Effector memory CD4-positive, alpha-beta T cell (primary cell): ENCODE results near the gene SEMA4D.

Experiments used
- DNase-seq, 3 donors: peaks; one replicate each; pipeline ENCODE4 v3.0.0-alpha.2; 2020
- H3K27ac ChIP-seq: 2 replicates; pipeline ENCODE4 v1.7.0; 2013; ENCODE audit warnings: mild to moderate bottlenecking, low read length, moderate library complexity; ENCODE audit not compliant: insufficient read depth, poor library complexity, severe bottlenecking
- H3K27me3 ChIP-seq: replicated peaks from 2 replicates; pipeline ENCODE4 v1.7.0; 2013; ENCODE audit warnings: mild to moderate bottlenecking, low read length; ENCODE audit not compliant: insufficient read depth, control insufficient read depth, poor library complexity, severe bottlenecking
- H3K36me3 ChIP-seq: 2 replicates; pipeline ENCODE4 v1.7.0; 2013; ENCODE audit warnings: mild to moderate bottlenecking, low read length, moderate library complexity; ENCODE audit not compliant: control insufficient read depth, insufficient read depth
- H3K4me1 ChIP-seq: 2 replicates; pipeline ENCODE4 v1.7.0; 2013; ENCODE audit warnings: low read length, mild to moderate bottlenecking; ENCODE audit not compliant: control insufficient read depth, insufficient read depth, poor library complexity, severe bottlenecking
- H3K4me3 ChIP-seq: 2 replicates; pipeline ENCODE4 v1.7.0; 2013; ENCODE audit warnings: low read length, low read depth, mild to moderate bottlenecking; ENCODE audit not compliant: insufficient read depth, poor library complexity, severe bottlenecking
- H3K9me3 ChIP-seq: 2 replicates; pipeline ENCODE4 v1.7.0; 2013; ENCODE audit warnings: mild to moderate bottlenecking, low read length, moderate library complexity; ENCODE audit not compliant: control insufficient read depth

The SEMA4D gene

DNA sequence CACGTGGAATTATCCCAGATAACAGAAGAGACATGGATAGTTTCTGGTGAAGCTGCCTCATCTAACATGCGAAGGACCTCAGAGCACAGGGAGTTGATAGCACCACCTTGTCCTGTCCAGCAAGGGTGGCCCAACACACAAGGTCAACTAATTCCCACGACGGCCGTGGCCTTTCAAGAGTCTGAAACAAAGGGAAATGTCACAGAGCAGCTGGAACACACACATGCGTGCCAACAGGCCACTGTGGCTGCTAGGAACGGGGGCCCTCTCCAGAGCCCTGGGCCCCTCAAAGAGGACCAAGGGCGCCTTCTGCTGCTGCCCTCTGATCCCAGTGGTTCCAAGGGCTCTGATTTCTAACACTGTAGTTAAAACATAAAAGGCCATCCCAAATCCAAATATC, 128.9 kb downstream of the SEMA4D start:
- Histone ChIP-seq H3K36me3 (no peaks in the 10 kb centered on the region), H3K4me3 (no peak overlapping the region), H3K27me3 (no peaks in the 10 kb centered on the region), H3K9me3 (no peaks in the 10 kb centered on the region), H3K4me1 (no peaks in the 10 kb centered on the region), H3K27ac (no peak overlapping the region)
- DNase-seq = no peak

DNA sequence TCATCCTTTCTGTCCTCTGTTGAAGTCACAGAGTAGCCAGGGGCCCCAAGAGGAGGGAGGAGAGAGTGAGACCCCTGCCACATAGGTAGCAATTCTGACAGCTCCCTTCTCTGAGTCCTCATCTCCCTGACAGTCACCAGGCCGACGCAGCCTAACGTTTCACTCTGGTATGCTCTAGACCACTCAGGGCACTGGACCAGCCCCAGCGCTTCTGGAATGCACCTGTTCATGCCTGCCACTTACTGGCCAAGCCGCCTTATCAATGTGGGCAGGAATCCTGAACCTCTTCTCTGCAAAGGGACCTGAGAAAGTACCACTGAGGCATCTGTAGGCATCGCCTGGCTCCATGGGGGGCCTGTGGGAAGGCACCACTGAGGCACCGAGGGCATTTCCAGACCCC, 129.4 kb downstream of the SEMA4D start:
- H3K27me3 ChIP-seq = no peaks in the 10 kb centered on the region
- H3K36me3 ChIP-seq = no peaks in the 10 kb centered on the region
- no peak for DNase-seq

GRCh38 chr9:89367726-89368437, 130.0 kb downstream of the SEMA4D start:
- no peaks in the 10 kb centered on the region for H3K27me3 ChIP-seq
- peaks cover under 1% of the 10 kb centered on the region for H3K36me3 ChIP-seq
- H3K9me3 ChIP-seq = no peaks in the 10 kb centered on the region
- no peak for DNase-seq
- no peak overlapping the region for H3K27ac ChIP-seq
- no peaks in the 10 kb centered on the region for H3K4me1 ChIP-seq
- H3K4me3 ChIP-seq = no peak overlapping the region

More for the DNA sequence above, 129.4 kb downstream of the SEMA4D start:
- Histone ChIP-seq H3K9me3 (no peaks in the 10 kb centered on the region), H3K4me3 (no peak overlapping the region), H3K4me1 (no peaks in the 10 kb centered on the region), H3K27ac (no peak overlapping the region)

- Histone ChIP-seq H3K27ac (no peak overlapping the region), H3K4me3 (no peak overlapping the region), H3K9me3 (no peaks in the 10 kb centered on the region), H3K36me3 (peaks cover 6% of the 10 kb centered on the region), H3K4me1 (no peaks in the 10 kb centered on the region), H3K27me3 (no peaks in the 10 kb centered on the region)
- DNase-seq = no peak
These were observed 130.6 kb downstream of the SEMA4D start for GRCh38 chr9:89367281-89367680.

DNA sequence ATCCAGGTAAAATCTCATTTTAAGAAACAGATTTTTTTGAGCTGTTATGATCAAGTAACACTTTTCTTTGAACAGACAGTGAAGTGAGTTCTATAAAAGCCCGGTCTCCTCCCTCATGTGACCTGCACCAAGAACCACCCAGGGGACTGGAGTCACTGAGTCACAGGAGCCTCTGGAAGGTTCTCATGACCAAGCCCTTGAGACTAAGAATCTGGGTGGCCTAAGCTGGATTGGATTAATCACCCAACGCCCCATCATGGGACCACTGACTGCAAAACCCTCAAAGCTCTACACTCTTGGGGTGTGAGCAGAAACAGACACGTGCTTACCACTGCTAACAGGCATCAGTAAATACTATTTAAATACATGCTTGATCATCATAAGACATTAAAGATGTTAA, 131.2 kb downstream of the SEMA4D start:
- H3K4me3 ChIP-seq = no peak overlapping the region
- H3K27ac ChIP-seq = no peak overlapping the region
- DNase-seq = no peak
- no peaks in the 10 kb centered on the region for H3K9me3 ChIP-seq
- H3K27me3 ChIP-seq = no peaks in the 10 kb centered on the region
- H3K4me1 ChIP-seq = no peaks in the 10 kb centered on the region
- peaks cover 12% of the 10 kb centered on the region for H3K36me3 ChIP-seq

GRCh38 chr9:89365532-89365912, 132.4 kb downstream of the SEMA4D start:
- Histone ChIP-seq H3K27me3 (no peaks in the 10 kb centered on the region), H3K4me3 (no peak overlapping the region), H3K36me3 (peaks cover 24% of the 10 kb centered on the region), H3K9me3 (no peaks in the 10 kb centered on the region), H3K4me1 (no peaks in the 10 kb centered on the region), H3K27ac (no peak overlapping the region)
- DNase-seq = no peak

GRCh38 chr9:89364666-89365531, 133.0 kb downstream of the SEMA4D start:
- Histone ChIP-seq H3K4me3 (no peak overlapping the region), H3K4me1 (no peaks in the 10 kb centered on the region), H3K9me3 (no peaks in the 10 kb centered on the region), H3K36me3 (peaks cover 30% of the 10 kb centered on the region), H3K27me3 (no peaks in the 10 kb centered on the region), H3K27ac (no peak overlapping the region)
- no peak for DNase-seq

- Histone ChIP-seq H3K36me3 (peaks cover 35% of the 10 kb centered on the region), H3K9me3 (no peaks in the 10 kb centered on the region), H3K27me3 (no peaks in the 10 kb centered on the region), H3K4me1 (no peaks in the 10 kb centered on the region), H3K27ac (no peak overlapping the region), H3K4me3 (no peak overlapping the region)
- DNase-seq = no peak
These were observed 133.8 kb downstream of the SEMA4D start for GRCh38 chr9:89363921-89364665.

GRCh38 chr9:89363311-89363670, 134.6 kb downstream of the SEMA4D start:
- Histone ChIP-seq H3K27ac (no peak overlapping the region), H3K4me3 (no peak overlapping the region), H3K27me3 (no peaks in the 10 kb centered on the region), H3K4me1 (no peaks in the 10 kb centered on the region), H3K9me3 (no peaks in the 10 kb centered on the region), H3K36me3 (peaks cover 42% of the 10 kb centered on the region)
- no peak for DNase-seq
